Measurements from ENCODE around the gene TGFB3. TPM values are rescaled to one million over a fixed set of nuclear protein-coding genes. Genes with fewer than 3 reads are reported as not detected.

Gene TGFB3
- total RNA-seq, 6 donors from 2014 or later = 6.5 to 28.6 (median 12.3) TPM

DNA sequence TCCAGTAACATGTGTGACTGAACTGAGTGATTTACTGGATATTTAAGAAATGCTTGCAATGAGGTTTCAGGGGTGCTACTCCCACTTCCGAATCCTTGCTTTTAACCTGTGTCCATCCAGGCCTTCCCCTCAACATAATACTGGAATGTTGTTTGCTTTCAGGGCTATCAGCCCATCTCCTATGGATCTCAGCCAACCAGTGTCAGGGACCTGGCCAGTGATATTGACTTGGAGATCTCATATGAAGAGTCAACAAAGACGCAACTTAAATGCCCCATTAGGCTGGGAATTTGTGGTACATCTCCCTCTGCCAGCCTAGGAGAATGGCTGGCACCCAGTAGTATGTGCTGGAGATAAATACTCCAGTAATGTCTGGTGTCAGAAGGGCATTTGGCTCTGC lies 2.9 kb upstream of the TGFB3 start:
- TF ChIP-seq POLR2AphosphoS5 (IDR thresholded peaks at IDR 0.05) (no peak), POLR2A (IDR thresholded peaks at IDR 0.05) (no peak), EP300 (IDR thresholded peaks at IDR 0.05) (no peak)
- TF ChIP-seq, protein P1, sequence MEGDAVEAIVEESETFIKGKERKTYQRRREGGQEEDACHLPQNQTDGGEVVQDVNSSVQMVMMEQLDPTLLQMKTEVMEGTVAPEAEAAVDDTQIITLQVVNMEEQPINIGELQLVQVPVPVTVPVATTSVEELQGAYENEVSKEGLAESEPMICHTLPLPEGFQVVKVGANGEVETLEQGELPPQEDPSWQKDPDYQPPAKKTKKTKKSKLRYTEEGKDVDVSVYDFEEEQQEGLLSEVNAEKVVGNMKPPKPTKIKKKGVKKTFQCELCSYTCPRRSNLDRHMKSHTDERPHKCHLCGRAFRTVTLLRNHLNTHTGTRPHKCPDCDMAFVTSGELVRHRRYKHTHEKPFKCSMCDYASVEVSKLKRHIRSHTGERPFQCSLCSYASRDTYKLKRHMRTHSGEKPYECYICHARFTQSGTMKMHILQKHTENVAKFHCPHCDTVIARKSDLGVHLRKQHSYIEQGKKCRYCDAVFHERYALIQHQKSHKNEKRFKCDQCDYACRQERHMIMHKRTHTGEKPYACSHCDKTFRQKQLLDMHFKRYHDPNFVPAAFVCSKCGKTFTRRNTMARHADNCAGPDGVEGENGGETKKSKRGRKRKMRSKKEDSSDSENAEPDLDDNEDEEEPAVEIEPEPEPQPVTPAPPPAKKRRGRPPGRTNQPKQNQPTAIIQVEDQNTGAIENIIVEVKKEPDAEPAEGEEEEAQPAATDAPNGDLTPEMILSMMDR (IDR thresholded peaks at IDR 0.05) = no peak
- peak overlapping the region in 1 of 4 donors; percentile 24 for H3K27ac ChIP-seq

DNA sequence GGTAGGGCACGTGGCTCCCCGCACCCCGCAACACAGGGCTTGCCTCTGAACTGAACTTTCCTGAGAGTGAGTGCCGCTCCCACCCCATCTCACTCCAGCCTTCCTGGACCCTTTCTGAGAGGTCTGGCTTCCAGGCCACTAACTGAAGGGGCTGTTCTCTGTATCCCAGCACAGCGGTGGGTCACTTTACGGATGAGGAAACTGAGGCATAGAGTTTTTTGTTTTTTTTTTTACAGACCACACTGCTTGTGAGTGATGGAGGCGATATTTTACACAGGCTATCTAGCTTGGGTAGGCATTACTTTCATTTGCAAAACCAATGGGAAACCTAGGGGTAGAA lies 1.2 kb upstream of the TGFB3 start:
- Histone ChIP-seq H3K27me3 (no peaks in the 10 kb centered on the region), H3K4me1 (peaks cover 38 to 66% (median 45%) of the 10 kb centered on the region in 4 donors), H3K36me3 (no peaks in the 10 kb centered on the region), H3K9me3 (no peaks in the 10 kb centered on the region), H3K4me3 (peak overlapping the region in 3 of 4 donors; percentile 70 to 82 (median 73)), H3K27ac (peak overlapping the region; percentile 87 to 95 (median 93))
- no peak for DNase-seq
- TF ChIP-seq EP300 (IDR thresholded peaks at IDR 0.05) (no peak), POLR2A (IDR thresholded peaks at IDR 0.05) (no peak), POLR2AphosphoS5 (IDR thresholded peaks at IDR 0.05) (no peak)
- TF ChIP-seq, protein P1 (IDR thresholded peaks at IDR 0.05) = no peak
- ATAC-seq (ENCODE audit: low FRiP score in 2 of 2) = no peak
- WGBS, 2 donors = 51 to 53% methylated on average over 7 of the region's 7 CpGs

More for the DNA sequence above, 2.9 kb upstream of the TGFB3 start:
- no peaks in the 10 kb centered on the region for H3K27me3 ChIP-seq
- no peak overlapping the region for H3K4me3 ChIP-seq
- 39 to 47% methylated on average over 2 of the region's 2 CpGs for WGBS, 2 donors
- DNase-seq (no peak), ATAC-seq (ENCODE audit: low FRiP score in 2 of 2) (no peak)
- no peaks in the 10 kb centered on the region for H3K36me3 ChIP-seq
- peaks cover 33 to 49% (median 38%) of the 10 kb centered on the region in 4 donors for H3K4me1 ChIP-seq
- H3K9me3 ChIP-seq = no peaks in the 10 kb centered on the region

DNA sequence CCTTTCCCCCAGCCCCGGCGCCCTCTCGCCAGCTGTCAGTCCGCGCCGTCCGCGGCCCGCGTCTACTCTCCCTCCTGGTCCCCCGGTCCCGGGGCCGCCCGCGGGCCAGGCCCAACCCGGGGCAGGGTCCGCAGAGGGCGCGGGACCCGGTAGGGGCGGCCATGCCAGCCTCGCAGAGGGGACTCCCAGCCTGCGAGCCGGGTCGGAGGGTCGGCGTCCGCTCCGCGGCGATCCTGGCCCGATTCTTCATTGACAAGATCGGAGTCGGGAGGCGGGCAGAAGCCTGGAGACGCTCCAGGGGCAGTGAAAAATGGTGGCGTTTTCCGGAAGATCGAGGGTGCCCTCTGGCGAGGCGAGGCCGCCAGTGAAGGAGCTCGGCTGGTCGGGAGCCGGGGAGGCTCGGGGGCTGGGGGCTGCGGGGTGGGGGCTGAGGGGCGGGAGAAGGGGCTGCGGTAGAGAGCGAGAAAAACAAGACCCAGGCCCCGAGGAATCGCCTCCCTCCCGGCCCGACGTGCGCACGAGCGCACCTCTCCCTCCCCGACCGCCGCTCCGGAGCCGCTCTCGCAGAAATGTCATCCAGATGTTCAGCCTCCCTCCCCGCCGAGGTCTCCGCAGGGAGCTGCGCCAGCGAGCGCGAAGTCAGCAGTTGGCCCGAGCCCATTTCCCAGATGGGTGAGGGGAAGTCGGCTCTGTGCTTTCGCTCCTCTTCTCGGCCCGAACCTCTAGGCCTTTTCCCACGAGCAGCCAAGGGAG lies 647 bp upstream of the TGFB3 start:
- Histone ChIP-seq H3K9me3 (no peaks in the 10 kb centered on the region), H3K36me3 (no peaks in the 10 kb centered on the region), H3K27me3 (no peaks in the 10 kb centered on the region), H3K4me1 (peaks cover 40 to 67% (median 46%) of the 10 kb centered on the region in 4 donors), H3K27ac (peak overlapping the region; percentile 87 to 95 (median 93)), H3K4me3 (peak overlapping the region; percentile 70 to 82 (median 74))
- peak; percentile 78 to 95 for DNase-seq
- TF ChIP-seq EP300 (IDR thresholded peaks at IDR 0.05) (no peak), POLR2AphosphoS5 (IDR thresholded peaks at IDR 0.05) (peak in 1 of 2 donors; percentile 42), POLR2A (IDR thresholded peaks at IDR 0.05) (peak in 1 of 4 donors; percentile 1)
- TF ChIP-seq, protein P1 (IDR thresholded peaks at IDR 0.05) = peak; percentile 54 to 92 (median 68)
- WGBS, 2 donors = 0 to 1% methylated on average over 21 to 57 of the region's 77 CpGs
- peak; percentile 79 to 88 for ATAC-seq (ENCODE audit: low FRiP score in 2 of 2)

DNA sequence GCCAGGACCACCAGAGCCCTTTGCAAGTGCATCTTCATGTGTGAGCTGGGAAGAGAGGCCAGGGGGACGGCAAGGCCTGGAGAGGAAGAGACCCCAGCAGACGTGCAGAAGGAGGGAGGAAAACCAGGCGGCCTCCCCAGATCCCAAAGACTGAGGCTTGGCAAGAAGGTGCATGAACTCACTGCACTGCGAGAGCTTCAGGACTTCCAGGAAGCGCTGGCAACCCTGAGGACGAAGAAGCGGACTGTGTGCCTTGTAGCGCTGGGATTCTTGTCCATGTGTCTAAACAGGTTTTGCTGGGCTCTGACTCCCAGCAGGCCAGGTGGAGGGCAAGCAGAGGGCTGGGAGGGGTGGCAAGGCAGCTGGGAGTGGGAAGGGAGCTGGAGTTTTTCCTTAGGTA lies 939 bp downstream of the TGFB3 start:
- no peak for ATAC-seq (ENCODE audit: low FRiP score in 2 of 2)
- no peaks in the 10 kb centered on the region for H3K9me3 ChIP-seq
- H3K27me3 ChIP-seq = no peaks in the 10 kb centered on the region
- H3K4me1 ChIP-seq = peaks cover 30 to 58% (median 34%) of the 10 kb centered on the region in 4 donors
- 48 to 59% methylated on average over 8 of the region's 8 CpGs for WGBS, 2 donors
- TF ChIP-seq, protein P1 (IDR thresholded peaks at IDR 0.05) = no peak
- no peak for TF ChIP-seq POLR2AphosphoS5 (IDR thresholded peaks at IDR 0.05)
- TF ChIP-seq POLR2A (IDR thresholded peaks at IDR 0.05) = no peak
- TF ChIP-seq EP300 (IDR thresholded peaks at IDR 0.05) = no peak
- H3K36me3 ChIP-seq = no peaks in the 10 kb centered on the region
- peak in 1 of 2 donors; percentile 36 for DNase-seq
- peak overlapping the region in 3 of 4 donors; percentile 87 to 95 (median 93) for H3K27ac ChIP-seq
- peak overlapping the region in 3 of 4 donors; percentile 70 to 82 (median 73) for H3K4me3 ChIP-seq

All from upper lobe of left lung (tissue), 6 donors.